Measurements from ENCODE around the gene TNFRSF8.

The TNFRSF8 gene

DNA sequence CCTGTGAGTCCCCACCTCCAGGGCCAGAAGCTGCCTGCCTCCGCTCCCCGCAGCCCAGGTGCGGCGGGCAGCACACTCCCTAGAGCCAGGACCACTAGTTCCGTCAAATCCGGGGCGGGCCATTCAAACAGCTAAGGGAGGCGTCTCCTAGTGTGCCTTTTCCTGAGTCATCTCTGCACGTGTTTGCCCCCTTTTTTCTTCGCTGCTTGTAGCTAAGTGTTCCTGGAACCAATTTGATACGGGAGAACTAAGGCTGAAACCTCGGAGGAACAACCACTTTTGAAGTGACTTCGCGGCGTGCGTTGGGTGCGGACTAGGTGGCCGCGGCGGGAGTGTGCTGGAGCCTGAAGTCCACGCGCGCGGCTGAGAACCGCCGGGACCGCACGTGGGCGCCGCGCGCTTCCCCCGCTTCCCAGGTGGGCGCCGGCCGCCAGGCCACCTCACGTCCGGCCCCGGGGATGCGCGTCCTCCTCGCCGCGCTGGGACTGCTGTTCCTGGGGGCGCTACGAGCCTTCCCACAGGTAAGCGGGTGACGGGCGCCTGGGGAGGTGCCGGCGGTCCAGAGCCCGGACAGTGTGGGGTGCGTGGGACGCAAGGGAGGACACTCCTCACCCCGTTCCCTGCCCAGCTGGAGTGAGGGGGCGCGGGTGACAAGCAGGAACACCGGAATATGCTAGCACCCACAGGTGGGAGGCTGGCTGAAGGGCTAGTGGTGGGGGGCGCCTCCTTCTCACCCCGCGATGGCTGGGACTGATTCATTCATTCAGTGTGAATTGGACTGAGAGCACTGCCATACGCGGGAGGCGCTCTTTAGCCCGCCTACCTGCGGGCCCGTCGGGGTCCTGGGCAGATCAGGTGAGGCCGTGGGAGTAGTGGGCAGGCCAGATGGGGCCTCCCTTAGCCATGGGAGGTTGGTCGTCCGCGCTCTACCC, at the start of gene TNFRSF8:
TNFRSF8 (plus strand) TSS at position 163 of the 932 bp plus-strand sequence; CDS start at position 459, 296 bp downstream.
- peak in 2 of 3 donors; percentile 29 to 39 for DNase-seq

DNA sequence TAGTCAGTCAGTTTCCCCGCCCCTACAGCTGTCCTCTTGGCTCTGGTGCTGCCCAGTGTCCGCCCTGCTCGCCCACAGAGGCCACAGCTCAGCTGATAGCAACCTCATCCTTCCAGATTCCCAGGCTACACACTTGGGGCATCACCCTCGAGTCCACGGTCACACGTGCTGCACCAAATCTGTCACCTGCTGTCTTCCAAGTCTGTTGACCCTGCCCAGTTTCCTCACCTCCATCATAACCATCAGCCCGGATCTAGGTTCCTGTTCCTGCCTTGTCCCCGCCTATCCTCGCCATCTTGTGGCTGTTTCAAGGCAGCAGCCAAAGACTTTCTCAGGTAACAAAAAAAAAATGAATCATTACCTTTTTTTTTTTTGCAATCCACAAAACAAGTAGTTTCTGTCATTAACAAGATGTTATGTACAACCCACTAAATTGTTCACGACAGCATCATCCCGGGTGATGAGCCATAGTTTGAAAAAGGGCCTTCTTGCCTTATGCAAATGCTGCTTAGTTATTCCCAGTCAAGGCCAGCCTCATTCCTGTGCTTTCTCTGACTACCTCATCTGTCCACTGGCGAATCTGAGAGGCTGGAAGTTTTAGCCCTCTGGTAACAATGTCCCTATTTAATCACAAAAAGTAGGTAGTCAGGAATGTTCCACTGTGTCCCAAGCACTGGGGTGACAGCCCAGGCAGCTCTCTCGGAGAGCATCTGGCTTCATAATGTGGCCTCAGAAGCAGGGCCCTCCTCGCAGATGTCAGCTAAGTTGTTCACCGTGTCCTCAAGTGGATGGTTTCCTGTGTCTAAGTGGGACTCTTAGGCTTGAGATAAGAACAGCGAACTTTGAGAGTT, 48.7 kb upstream of the TNFRSF8 start:
- no peak for DNase-seq

DNA sequence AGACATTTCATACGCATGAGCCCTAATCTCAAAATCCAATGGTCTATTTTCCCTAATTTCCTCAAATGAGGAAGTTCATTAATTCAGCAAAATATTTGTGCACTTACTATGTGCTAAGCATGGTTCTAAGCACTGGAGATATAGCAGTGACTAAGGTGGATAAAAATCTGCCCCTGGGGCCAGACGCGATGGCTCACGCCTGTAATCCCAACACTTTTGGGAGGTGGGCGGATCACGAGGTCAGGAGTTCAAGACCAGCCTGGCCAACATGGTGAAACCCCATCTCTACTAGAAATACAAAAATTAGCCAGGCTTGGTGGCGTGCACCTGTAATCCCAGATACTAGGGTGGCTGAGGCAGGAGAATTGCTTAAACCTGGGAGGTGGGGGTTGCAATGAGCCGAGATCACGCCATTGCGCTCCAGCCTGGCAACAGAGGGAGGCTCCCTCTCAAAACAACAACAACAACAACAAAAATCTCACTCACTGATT, 48.1 kb upstream of the TNFRSF8 start:
- DNase-seq: no peak

DNA sequence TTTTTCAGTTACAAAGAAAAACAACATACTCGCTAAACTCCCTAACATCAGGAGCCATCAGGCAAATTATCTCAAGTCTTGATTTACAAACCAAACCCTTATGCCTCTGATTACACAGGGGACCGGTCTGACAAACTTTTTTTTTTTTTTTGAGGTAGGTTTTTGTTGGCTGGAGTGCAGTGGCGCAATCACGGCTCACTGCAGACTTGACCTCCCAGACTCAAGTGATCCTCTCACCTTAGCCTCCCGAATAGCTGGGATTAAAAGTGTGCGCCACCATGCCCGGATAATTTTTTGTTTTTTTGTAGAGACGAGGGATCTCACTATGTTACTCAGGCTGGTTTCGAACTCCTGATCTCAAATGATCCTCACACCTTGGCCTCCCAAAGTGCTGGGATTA, 47.6 kb upstream of the TNFRSF8 start:
- no peak for DNase-seq

DNA sequence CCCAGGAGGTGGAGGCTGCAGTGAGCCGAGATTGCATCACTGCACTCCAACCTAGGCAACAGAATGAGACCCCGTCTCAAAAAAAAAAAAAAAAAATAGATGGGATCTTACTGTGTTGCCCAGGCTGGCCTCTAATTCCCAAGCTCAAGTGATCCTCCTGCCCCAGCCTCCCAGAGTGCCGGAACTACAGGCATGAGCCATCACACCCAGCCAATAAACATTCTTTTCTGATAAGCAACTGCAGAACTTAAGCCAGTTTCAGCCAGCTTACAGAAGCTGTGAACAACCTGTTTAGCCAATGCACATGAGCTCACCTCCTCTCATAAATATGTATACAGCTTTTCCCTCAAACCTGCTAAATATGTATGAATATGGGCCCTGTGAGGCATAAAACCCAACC, 46.9 kb upstream of the TNFRSF8 start:
- DNase-seq: no peak

DNA sequence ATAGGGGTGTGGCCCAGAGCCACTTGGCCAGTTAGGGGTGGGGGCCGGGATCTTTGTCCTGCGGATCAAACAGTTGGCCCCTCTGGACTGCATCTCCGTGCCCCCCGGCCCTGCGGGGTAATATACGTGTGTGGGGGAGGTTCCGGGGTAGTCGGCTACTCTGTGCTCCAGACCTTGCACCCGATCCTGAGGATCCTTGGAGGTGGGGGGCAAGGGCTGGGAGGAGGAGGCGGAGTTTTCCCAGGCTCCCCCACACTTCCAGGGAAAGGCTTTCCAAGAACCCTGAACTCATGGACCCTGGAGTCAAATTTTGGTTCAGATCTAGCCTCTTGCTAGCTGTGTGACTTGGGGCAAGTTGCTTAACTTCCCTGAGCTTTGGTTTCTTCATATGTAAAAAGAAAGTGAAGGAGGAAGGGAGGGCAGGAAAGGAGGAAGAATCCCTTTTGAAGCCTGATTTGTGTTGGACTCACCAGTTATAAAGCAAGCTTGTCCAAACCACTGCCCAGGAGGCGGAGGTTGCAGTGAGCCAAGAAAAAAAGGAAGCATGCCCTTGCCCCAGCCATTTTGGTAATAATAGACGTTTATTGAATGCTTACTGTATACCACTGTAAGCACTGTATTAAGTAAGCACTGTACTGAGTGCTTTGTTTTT, 43.1 kb upstream of the TNFRSF8 start:
- peak; percentile 72 to 82 (median 74) for DNase-seq

DNA sequence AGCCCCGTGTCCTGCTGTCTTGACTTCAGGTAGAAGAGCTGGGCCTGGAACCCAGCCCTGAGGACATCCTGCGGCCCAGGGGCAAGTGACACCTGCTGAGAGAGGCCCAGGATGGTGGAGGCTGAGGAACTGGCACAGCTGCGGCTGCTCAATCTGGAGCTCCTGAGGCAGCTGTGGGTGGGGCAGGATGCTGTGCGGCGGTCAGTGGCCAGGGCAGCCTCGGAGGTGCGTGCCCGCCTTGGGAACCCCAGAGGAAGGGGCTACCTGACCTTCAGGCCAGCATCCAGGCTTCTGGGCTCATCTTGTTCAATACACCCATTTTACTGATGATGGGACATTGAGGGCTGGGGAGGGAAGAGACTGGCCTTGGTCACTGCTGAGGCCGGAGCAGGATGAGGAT, 41.5 kb upstream of the TNFRSF8 start:
- no peak for DNase-seq

DNA sequence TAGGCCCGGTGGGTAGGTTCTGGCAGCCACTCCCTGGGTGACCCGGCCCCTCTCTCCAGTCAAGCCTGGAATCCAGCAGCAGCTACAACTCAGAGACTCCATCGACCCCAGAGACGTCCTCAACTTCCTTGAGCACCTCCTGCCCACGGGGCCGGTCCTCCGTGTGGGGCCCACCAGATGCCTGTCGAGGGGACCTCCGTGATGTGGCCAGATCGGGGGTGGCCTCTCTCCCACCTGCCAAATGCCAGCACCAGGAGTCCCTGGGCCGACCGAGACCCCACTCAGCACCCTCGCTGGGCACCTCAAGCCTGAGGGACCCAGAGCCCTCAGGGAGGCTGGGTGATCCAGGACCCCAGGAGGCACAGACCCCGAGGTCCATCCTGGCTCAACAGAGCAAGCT, 41.1 kb upstream of the TNFRSF8 start:
- no peak for DNase-seq

DNA sequence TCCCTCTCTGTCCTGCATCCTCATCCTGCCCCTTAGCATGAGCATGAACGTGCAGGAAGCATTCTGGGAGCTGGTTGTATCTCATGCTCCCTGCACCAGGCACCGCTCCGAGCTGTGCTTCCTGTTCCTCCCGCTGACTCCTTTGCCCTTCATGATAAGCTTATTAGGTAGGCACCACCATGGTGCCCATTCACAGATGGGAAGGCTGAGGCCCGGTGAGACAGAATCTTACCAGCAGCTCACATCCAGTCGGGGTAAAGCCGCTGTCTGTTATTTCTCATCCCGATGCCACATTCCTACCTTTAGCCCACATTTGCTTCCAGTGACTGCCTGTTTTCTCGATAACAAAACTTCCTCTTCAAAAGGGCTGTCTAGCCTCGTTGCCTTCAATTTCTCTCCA, 36.5 kb upstream of the TNFRSF8 start:
- no peak for DNase-seq

DNA sequence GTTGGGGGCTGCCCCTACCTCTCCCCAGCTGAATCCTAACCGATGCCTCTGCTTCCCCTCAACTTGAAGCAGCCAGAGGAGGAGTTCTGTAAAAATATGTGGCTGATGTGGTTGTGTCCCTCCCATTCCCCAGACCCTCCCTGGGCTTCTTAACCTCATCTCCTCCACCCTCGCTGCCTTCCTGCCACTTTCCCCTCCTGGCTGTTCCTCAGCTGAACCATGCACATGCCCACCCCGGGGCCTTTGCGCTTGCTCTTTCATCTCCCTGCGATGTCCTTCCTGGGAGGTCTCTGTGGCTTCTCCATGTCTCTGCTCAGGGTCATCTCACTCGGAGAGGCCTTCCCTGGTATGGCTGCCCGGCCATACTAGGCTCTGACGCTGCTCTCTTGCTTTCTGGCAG, 34.9 kb upstream of the TNFRSF8 start:
- DNase-seq: no peak

DNA sequence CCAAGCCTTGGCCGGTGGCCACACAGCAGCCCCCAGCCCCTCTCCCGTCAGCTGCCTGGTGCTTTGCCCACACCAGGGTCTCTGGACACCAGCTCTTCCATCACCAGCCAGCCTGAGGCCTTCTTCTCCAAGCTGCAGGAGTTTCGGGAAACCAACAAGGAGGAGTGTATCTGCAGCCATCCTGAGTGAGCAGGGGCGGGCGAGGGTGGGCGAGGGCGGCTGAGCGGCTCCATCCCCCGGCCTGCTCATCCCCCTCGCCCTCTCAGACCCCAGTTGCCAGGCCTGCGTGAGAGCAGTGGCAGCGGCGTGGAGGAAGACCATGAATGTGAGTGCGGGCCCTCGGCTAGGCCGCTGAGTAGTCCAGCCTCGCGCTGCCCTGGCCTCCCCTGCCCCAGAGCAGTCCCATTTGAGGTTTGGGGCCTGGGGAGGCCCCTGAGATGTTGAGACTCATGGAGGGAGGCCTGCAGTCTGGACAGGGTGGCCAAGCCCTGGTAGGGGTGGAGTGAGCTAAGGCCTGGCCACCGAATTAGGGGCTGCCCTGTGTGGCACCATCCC, 34.1 kb upstream of the TNFRSF8 start:
- no peak for DNase-seq

DNA sequence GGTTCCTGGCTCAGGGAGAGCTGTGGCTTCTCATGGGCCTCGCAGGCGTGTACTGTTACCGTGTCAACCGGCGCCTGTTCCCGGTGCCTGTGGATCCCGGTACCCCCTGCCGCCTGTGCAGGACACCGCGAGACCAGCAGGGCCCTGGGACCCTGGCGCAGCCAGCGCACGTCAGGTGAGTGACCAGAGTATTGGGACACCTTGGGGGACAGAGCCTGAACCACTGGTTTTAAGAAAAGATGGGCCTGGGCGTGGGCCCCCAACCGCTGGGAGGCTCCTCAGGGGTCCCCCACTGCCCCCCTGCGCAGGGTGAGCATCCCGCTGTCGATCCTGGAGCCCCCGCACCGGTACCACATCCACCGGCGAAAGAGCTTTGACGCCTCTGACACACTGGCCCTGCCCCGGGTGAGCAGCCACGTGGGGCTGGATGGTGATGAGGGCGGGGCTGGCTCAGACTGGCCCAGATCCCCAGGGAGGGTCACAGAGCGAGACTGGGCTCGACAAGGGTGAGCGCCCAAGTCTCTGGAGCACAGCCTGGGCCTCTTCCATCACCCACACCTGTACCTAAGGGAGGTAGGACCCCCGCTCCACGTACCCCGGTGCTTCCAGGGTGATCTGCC, 33.3 kb upstream of the TNFRSF8 start:
- no peak for DNase-seq

DNA sequence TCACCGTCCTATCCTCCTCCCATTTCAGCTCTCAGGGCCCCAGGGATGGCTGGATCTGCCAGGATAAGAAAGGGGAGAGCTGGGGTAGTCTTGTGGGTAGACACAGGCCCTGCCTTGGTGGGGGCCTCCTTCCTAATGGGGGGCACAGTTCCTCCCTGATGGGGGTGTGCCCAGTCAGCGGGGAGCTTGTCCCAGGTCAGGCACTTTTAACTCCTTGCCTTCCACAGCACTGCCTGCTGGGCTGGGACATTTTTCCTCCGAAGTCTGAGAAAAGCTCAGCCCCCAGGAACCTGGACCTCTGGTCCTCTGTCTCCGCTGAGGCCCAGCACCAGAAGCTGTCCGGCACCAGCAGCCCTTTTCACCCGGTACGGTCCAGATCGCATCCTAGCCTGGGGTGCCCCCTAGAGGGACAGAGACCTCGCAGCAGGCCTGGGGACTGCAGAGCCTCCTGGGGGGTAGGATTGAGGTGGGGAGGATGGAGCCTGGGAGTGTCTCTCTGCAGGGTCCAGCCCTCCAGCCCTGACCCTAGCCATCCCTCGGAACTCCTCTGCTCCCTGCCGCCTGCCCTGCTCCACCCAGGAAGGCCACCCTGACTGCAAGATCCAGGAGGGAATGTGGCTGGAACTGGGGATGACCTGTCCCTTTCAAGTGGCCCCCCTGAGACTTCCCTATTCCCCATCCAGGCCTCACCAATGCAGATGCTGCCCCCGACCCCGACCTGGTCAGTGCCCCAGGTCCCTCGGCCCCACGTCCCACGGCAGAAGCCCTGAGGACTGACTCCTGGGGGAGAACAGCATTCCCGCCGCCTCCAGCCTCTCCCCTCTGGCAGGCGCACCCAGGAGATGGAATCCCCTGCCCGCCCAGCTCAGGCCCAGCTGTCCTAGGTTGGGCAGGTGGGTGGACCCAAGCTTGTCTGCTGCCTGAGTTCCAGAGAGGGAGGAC, 31.8 kb upstream of the TNFRSF8 start:
- peak; percentile 56 to 76 (median 60) for DNase-seq

DNA sequence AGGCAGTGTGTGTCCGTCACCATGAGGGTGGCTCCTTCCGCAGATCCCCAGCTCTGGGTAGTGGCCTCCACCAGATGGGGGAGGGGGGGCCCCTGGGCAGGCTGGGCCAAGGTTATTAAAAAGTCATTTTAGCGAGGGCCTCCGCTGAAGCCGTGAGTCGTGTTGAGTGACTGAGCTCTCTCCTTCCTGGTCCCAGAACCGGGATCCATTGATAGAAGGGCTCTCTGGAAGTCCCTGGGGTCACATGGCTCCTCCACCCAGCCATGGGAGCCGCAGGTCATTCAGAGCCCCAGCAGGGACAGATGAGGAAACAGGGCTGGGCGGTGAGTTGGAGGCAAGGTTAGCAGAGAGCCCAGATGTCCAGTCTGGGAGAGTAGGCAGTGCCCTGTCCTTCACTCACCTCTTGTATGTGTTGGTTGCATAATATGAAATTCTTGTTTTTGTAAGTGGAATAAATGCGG, 30.9 kb upstream of the TNFRSF8 start:
- DNase-seq: peak in 1 of 3 donors; percentile 45

DNA sequence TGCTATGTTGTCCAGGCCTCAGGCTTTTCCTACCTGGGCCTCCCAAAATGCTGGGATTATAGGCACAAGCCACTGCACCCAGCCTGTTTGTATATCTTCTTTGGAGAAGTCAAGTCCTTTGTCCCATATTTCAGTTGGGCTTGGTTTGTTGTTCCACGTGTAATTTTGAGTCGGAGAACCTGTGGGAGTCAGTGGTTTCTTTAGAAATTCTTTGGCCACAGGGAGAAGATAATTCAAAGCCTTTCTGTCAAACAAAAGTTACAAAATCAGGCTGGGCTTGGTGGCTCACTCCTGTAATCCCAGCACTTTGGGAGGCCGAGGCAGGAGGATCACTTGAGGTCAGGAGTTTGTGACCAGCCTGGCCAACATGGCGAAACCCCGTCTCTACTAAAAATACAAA, 29.7 kb upstream of the TNFRSF8 start:
- DNase-seq: peak; percentile 29 to 47 (median 47)

DNA sequence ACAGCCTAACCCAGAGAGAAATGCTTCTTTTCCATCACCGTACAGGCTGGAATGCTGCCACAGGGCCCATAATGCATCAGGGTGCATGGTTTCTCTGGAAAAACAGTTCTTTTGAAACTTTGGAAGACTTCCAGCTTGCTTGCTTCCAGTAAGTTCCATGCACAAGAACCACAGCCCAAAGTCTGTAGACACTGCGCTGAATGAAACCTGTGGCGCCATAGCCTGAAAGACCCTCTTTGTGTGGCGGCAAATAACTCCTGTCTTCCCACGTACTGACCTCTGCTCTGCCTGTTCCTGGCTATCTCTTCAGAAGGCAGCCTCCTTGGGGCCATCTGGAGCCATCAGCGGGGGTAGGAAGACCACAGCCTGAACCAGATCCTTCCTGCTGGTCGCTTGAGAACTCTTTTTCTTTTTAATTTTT, 28.7 kb upstream of the TNFRSF8 start:
- DNase-seq: no peak

DNA sequence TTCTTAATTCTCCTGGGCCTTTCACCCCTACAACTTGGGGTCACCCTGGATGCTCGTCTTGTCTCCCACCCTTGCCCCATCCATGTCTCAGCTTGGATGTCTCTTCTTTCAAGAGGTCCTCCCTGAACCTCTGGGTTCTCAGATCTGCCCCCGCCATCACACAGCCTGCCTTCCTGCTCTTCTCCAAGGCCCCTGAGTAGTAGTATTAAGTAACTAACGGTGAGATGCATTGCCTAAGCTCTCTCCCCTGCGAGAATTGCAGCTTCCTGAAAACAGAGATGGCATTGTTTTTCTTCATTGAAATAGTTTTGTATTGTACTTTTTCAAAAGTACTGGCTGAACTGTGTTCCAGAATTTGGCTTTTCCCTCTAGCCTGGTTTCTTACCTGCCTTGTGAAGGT, 27.8 kb upstream of the TNFRSF8 start:
- DNase-seq: peak in 1 of 3 donors; percentile 20

DNA sequence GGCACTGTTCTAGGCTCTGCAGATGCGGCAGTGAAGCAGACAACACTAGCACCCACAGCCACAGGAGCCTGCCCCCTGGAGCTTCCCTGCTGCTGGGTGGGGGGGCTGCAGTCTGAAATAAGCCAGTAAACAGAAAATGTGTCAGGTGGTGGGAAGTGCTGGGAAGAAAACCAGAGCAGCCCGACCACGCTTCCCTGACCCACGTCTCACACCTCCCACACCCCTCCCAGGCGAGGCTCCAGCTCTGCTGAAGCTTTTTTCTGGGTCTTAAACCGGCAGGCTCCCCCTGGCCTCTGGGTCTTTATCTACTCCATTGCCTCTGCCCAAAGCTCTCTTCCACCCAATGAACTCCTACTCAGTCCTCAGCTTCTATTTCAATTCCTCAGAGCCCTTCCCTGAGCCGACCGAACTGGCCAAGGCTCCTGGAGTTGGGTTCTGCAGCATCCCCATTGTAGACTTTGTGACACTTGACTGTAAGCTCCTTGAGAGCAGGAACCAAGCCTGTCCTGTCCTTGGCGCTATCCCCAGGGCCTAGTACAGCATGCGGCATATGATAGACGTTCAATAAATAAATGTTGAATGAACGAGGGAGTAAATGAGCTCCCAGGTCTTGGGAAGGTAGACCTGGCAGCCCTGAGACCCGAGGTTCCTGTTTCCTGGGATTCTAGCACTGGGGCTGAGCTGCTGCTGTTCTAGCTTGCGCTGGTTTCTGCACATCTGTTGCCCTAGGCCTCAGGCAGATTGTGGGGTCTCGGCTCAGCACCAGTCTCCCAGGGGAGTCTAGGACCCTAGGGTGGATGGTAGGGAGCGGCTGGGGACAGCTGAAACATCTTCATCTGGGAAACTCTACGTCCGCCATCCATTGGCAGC, 25.4 kb upstream of the TNFRSF8 start:
- no peak for DNase-seq

DNA sequence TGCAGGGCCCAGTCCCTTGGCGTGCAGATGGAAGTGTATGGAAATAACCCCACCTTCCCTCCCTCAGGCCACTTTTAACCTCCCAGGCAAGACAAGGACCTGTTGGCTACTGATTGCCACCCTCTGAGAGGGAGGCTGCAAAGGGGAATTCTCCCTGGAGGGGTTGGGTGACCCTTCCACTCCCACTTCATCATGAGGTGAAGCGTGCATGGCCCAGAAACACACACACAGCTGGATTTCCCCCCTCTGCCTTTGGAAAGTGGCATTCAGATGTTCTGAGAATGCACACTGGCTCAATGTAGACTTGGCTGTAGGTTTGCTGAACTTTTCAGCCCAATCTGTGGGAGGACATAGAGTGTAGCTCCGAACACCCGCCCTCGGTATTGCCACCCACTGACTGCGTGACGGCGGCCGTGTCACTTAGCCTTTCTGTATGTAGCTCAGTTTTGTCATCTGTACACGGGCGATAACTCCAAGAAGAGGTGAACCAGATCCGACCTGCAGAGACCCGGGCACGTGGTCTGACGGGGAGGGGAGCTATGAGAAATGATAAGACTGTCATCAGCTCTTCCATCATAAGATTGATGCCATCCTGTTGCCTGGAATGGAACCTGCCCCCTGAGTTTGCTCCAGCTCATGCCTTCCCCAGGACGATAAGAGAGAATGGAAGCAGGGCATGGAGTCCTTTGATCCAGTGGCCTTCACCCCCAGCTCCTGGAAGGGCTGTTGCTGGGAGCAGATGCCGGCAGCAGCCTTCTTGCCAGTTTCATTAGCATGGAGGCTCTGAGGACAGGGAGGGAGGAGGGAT, 24.5 kb upstream of the TNFRSF8 start:
- peak; percentile 26 to 63 (median 60) for DNase-seq

All from suppressor macrophage treated with lipopolysaccharide for 1 hour (primary cell).